ENCODE results near the gene ARID1A. TPM values are rescaled to one million over a fixed set of nuclear protein-coding genes. Genes with fewer than 3 reads are reported as not detected.

The ARID1A gene
- total RNA-seq, 2 experiments from 2014 or later, result 122 to 123 TPM

DNA sequence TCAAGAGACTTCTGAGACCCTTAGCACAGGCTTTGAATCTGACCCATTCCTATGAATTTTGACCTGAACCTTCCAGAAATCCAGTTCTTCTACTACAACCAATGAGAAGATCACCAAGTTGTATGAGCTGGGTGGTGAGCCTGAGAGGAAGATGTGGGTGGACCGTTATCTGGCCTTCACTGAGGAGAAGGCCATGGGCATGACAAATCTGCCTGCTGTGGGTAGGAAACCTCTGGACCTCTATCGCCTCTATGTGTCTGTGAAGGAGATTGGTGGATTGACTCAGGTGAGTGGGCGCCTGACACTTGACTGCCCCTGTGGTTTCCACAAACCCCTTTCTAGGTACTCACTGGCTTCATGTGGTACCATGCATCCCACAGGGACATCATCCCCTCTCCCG, 71.9 kb downstream of the ARID1A start:
- no peak for DNase-seq
- Mint-ChIP-seq H3K4me1 (ENCODE audit: low read depth) (peaks cover 24% of the 10 kb centered on the region), H3K27me3 (ENCODE audit: low read depth) (no peaks in the 10 kb centered on the region), H3K27ac (no peak overlapping the region), H3K4me3 (no peak overlapping the region), H3K9me3 (ENCODE audit: insufficient read depth) (no peaks in the 10 kb centered on the region), H3K36me3 (ENCODE audit: low read depth) (peaks cover 86% of the 10 kb centered on the region)
- ATAC-seq, result no peak
- CTCF ChIA-PET, result interaction anchor here (2.7 to 2.9 kb wide), 2 partner anchors 21 to 23 kb away, joined by 11 to 13 read pairs; partner anchors contain the start of gene PIGV
- POLR2A ChIA-PET, result no interaction called here

DNA sequence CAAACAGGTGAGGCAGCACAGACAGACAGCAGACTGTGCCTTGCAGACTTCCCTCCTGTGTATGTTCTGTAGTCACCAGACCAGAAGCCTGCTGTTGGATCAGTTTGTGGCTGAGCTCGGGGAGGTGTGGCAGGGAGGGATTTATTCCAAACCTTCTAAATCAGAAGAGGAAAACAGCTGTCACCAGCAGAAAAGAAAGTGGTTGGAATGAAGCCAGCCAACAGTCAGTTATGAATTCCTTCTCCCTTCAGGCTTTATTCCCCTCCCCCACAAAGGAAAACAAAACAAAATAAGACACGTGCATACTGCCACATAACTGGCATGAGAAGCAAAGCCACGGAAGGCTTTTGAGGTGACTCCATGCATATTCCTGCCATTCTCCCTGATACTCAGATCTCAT, 72.9 kb downstream of the ARID1A start:
- no peak overlapping the region for H3K4me3 Mint-ChIP-seq
- peaks cover 87% of the 10 kb centered on the region for H3K36me3 Mint-ChIP-seq (ENCODE audit: low read depth)
- ChIA-PET CTCF (interaction anchor here (1.1 to 2.9 kb wide), 3 partner anchors 20 to 167 kb away, joined by 4 to 13 read pairs (median 11); partner anchors contain the start of gene PIGV), POLR2A (interaction anchor here (0.9 kb wide), 1 partner anchor 76 kb away, joined by 3 read pairs; no protein-coding TSS in a partner anchor)
- H3K27me3 Mint-ChIP-seq (ENCODE audit: low read depth), result no peaks in the 10 kb centered on the region
- peaks cover 18% of the 10 kb centered on the region for H3K4me1 Mint-ChIP-seq (ENCODE audit: low read depth)
- ATAC-seq, result no peak
- H3K9me3 Mint-ChIP-seq (ENCODE audit: insufficient read depth), result no peaks in the 10 kb centered on the region
- DNase-seq, result no peak
- H3K27ac Mint-ChIP-seq, result peak overlapping the region; percentile 29

DNA sequence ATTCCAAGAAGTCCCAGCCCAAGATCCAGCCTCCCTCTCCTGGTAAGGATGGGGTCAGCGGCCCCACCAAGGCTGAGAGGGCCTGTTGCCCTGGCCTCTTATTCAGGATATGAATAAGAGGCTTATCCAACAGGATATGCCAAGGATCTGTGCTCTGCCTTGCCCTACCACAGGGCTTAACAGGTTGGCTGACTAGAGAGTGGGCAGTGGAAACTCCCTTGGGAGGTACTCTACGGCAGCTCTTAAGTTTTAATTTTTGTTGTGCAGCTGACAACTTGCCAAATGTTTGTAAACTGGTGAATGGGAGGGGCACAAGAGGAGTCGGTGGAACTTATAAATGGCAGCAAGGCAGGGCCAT, 75.4 kb downstream of the ARID1A start:
- Mint-ChIP-seq H3K4me1 (ENCODE audit: low read depth) (peaks cover 12% of the 10 kb centered on the region), H3K27ac (peak overlapping the region; percentile 62), H3K4me3 (no peak overlapping the region), H3K27me3 (ENCODE audit: low read depth) (no peaks in the 10 kb centered on the region), H3K9me3 (ENCODE audit: insufficient read depth) (no peaks in the 10 kb centered on the region), H3K36me3 (ENCODE audit: low read depth) (peaks cover 96% of the 10 kb centered on the region)
- no peak for ATAC-seq
- ChIA-PET POLR2A (no interaction called here), CTCF (interaction anchor here (0.7 to 1.1 kb wide), 3 partner anchors 16 to 79 kb away, joined by 3 to 4 read pairs (median 3); partner anchors contain the start of gene PIGV)
- DNase-seq, result no peak

DNA sequence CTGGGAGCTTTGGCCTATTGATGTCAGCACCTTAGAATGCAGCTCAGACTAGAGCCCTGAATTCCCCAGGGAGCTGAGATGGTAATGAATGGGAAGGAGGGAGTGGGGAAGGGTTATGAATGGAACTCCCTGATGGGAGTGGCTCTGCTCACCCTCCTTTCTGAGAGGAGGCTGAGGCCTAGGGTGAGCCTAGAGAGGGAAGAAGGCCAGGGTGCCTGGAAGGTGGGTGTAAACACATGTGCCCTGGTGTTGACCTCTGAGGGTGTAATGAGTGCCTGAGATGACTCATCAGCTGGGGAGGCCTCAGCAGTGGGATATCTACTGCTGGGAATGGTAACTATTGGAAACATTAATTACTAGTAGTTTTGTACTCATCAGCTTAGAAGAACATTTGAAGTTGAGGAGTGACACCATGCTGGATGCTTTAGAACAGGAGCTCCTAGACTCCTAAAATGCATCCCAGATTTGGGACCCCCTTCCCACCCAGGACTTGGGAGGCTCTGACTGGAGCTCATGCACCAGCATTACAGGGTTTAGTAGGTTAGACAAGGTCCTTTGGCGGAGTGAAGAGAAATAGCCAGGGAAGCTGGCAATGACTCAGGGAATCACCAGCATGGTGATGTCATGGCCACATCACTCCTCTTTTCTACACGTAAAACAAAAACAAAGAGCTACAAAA, 76.0 kb downstream of the ARID1A start:
- peak; percentile 47 for ATAC-seq
- ChIA-PET CTCF (interaction anchor here (0.7 to 1.1 kb wide), 3 partner anchors 16 to 80 kb away, joined by 3 to 4 read pairs (median 3); partner anchors contain the start of gene PIGV), POLR2A (no interaction called here)
- DNase-seq, result no peak
- no peaks in the 10 kb centered on the region for H3K9me3 Mint-ChIP-seq (ENCODE audit: insufficient read depth)
- H3K27me3 Mint-ChIP-seq (ENCODE audit: low read depth), result no peaks in the 10 kb centered on the region
- peaks cover 11% of the 10 kb centered on the region for H3K4me1 Mint-ChIP-seq (ENCODE audit: low read depth)
- H3K36me3 Mint-ChIP-seq (ENCODE audit: low read depth), result peaks cover 96% of the 10 kb centered on the region
- peak overlapping the region; percentile 62 for H3K27ac Mint-ChIP-seq
- H3K4me3 Mint-ChIP-seq, result no peak overlapping the region

DNA sequence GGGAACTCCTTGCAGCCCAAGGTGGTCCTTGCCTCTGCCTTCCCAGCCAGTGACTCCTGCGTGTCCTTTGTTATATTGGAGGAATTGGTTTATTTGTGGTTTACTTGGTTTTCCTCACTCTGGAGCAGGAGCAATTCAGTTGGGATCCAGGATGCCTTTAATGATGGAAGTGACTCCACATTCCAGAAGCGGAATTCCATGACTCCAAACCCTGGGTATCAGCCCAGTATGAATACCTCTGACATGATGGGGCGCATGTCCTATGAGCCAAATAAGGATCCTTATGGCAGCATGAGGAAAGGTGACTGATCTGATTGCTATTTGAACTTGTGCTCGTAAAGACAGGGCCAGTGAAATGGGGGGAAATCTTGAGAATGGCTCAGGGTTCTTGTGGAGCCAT, 76.9 kb downstream of the ARID1A start:
- POLR2A ChIA-PET, result interaction anchor here (0.7 kb wide), 1 partner anchor 75 kb away, joined by 3 read pairs; no protein-coding TSS in a partner anchor
- no peak overlapping the region for H3K4me3 Mint-ChIP-seq

DNA sequence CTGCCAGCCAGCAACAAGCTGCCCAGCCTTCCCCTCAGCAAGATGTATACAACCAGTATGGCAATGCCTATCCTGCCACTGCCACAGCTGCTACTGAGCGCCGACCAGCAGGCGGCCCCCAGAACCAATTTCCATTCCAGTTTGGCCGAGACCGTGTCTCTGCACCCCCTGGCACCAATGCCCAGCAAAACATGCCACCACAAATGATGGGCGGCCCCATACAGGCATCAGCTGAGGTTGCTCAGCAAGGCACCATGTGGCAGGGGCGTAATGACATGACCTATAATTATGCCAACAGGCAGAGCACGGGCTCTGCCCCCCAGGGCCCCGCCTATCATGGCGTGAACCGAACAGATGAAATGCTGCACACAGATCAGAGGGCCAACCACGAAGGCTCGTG, 78.6 kb downstream of the ARID1A start:
- H3K9me3 Mint-ChIP-seq (ENCODE audit: insufficient read depth), result no peaks in the 10 kb centered on the region
- no peak overlapping the region for H3K4me3 Mint-ChIP-seq
- no peak for ATAC-seq
- H3K27me3 Mint-ChIP-seq (ENCODE audit: low read depth), result no peaks in the 10 kb centered on the region
- no peak overlapping the region for H3K27ac Mint-ChIP-seq
- peaks cover 88% of the 10 kb centered on the region for H3K36me3 Mint-ChIP-seq (ENCODE audit: low read depth)
- no peak for DNase-seq
- ChIA-PET POLR2A (no interaction called here), CTCF (interaction anchor here (1.6 kb wide), 1 partner anchor 14 kb away, joined by 5 read pairs; no protein-coding TSS in a partner anchor)
- peaks cover 10% of the 10 kb centered on the region for H3K4me1 Mint-ChIP-seq (ENCODE audit: low read depth)

More for the DNA sequence above, 76.9 kb downstream of the ARID1A start:
- Mint-ChIP-seq H3K27ac (no peak overlapping the region), H3K4me1 (ENCODE audit: low read depth) (peaks cover 7% of the 10 kb centered on the region), H3K27me3 (ENCODE audit: low read depth) (no peaks in the 10 kb centered on the region), H3K36me3 (ENCODE audit: low read depth) (peaks cover 90% of the 10 kb centered on the region), H3K9me3 (ENCODE audit: insufficient read depth) (no peaks in the 10 kb centered on the region)
- DNase-seq, result no peak
- no peak for ATAC-seq
- CTCF ChIA-PET, result no interaction called here

DNA sequence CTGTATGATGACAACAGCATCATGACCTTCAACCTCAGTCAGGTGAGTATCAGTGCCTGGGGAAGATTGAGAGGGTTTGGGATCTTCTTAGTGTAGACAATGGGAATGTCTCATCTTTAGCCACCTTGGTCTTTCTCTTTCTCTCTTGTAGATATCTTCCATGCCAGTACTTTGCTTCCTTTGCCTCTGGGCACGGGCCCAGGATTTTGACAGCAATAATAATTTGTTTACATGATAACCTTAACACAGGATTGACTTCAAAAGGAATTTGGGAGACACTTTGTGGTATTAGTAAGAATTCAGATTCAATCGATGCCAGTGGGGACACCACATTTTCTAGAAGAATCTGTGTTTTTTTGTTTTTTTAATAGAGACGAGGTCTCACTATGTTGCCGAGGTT, 79.9 kb downstream of the ARID1A start:
- Mint-ChIP-seq H3K27ac (peak overlapping the region; percentile 33), H3K4me3 (no peak overlapping the region), H3K9me3 (ENCODE audit: insufficient read depth) (no peaks in the 10 kb centered on the region), H3K4me1 (ENCODE audit: low read depth) (peaks cover 12% of the 10 kb centered on the region), H3K27me3 (ENCODE audit: low read depth) (no peaks in the 10 kb centered on the region), H3K36me3 (ENCODE audit: low read depth) (peaks cover 85% of the 10 kb centered on the region)
- DNase-seq, result no peak
- POLR2A ChIA-PET, result no interaction called here
- CTCF ChIA-PET, result interaction anchor here (1.6 to 2.4 kb wide), 2 partner anchors 10 to 13 kb away, joined by 5 to 10 read pairs; no protein-coding TSS in a partner anchor
- ATAC-seq, result no peak

DNA sequence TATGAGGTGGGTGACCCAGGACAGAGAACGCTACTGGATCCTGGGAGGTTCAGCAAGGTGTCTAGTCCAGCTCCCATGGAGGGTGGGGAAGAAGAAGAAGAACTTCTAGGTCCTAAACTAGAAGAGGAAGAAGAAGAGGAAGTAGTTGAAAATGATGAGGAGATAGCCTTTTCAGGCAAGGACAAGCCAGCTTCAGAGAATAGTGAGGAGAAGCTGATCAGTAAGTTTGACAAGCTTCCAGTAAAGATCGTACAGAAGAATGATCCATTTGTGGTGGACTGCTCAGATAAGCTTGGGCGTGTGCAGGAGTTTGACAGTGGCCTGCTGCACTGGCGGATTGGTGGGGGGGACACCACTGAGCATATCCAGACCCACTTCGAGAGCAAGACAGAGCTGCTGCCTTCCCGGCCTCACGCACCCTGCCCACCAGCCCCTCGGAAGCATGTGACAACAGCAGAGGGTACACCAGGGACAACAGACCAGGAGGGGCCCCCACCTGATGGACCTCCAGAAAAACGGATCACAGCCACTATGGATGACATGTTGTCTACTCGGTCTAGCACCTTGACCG, 83.4 kb downstream of the ARID1A start:
- H3K27me3 Mint-ChIP-seq (ENCODE audit: low read depth), result no peaks in the 10 kb centered on the region
- peaks cover 33% of the 10 kb centered on the region for H3K4me1 Mint-ChIP-seq (ENCODE audit: low read depth)
- H3K9me3 Mint-ChIP-seq (ENCODE audit: insufficient read depth), result no peaks in the 10 kb centered on the region
- ChIA-PET POLR2A (interaction anchor here (1.1 to 2.2 kb wide), 2 partner anchors 9 to 81 kb away, joined by 5 to 11 read pairs; partner anchors contain the start of gene PIGV), CTCF (interaction anchor here (1.0 to 4.1 kb wide), 3 partner anchors 10 to 176 kb away, joined by 3 to 41 read pairs (median 5); partner anchors contain the start of gene PIGV)
- peaks cover 82% of the 10 kb centered on the region for H3K36me3 Mint-ChIP-seq (ENCODE audit: low read depth)
- ATAC-seq, result no peak
- H3K4me3 Mint-ChIP-seq, result no peak overlapping the region
- H3K27ac Mint-ChIP-seq, result no peak overlapping the region
- no peak for DNase-seq

DNA sequence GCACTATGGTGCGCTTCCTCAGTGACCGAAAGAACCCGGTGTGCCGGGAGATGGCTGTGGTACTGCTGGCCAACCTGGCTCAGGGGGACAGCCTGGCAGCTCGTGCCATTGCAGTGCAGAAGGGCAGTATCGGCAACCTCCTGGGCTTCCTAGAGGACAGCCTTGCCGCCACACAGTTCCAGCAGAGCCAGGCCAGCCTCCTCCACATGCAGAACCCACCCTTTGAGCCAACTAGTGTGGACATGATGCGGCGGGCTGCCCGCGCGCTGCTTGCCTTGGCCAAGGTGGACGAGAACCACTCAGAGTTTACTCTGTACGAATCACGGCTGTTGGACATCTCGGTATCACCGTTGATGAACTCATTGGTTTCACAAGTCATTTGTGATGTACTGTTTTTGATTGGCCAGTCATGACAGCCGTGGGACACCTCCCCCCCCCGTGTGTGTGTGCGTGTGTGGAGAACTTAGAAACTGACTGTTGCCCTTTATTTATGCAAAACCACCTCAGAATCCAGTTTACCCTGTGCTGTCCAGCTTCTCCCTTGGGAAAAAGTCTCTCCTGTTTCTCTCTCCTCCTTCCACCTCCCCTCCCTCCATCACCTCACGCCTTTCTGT, 84.6 kb downstream of the ARID1A start:
- H3K4me3 Mint-ChIP-seq, result no peak overlapping the region
- peaks cover 71% of the 10 kb centered on the region for H3K36me3 Mint-ChIP-seq (ENCODE audit: low read depth)
- POLR2A ChIA-PET, result interaction anchor here (1.1 kb wide), 1 partner anchor 83 kb away, joined by 5 read pairs; no protein-coding TSS in a partner anchor
- ATAC-seq, result no peak
- no peak overlapping the region for H3K27ac Mint-ChIP-seq
- peaks cover 45% of the 10 kb centered on the region for H3K4me1 Mint-ChIP-seq (ENCODE audit: low read depth)
- no peaks in the 10 kb centered on the region for H3K9me3 Mint-ChIP-seq (ENCODE audit: insufficient read depth)
- CTCF ChIA-PET, result no interaction called here
- no peak for DNase-seq
- no peaks in the 10 kb centered on the region for H3K27me3 Mint-ChIP-seq (ENCODE audit: low read depth)

DNA sequence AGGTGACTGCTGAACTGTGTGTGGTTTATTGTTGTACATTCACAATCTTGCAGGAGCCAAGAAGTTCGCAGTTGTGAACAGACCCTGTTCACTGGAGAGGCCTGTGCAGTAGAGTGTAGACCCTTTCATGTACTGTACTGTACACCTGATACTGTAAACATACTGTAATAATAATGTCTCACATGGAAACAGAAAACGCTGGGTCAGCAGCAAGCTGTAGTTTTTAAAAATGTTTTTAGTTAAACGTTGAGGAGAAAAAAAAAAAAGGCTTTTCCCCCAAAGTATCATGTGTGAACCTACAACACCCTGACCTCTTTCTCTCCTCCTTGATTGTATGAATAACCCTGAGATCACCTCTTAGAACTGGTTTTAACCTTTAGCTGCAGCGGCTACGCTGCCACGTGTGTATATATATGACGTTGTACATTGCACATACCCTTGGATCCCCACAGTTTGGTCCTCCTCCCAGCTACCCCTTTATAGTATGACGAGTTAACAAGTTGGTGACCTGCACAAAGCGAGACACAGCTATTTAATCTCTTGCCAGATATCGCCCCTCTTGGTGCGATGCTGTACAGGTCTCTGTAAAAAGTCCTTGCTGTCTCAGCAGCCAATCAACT, 85.5 kb downstream of the ARID1A start:
- Mint-ChIP-seq H3K4me3 (no peak overlapping the region), H3K36me3 (ENCODE audit: low read depth) (peaks cover 64% of the 10 kb centered on the region), H3K4me1 (ENCODE audit: low read depth) (peaks cover 54% of the 10 kb centered on the region), H3K9me3 (ENCODE audit: insufficient read depth) (no peaks in the 10 kb centered on the region), H3K27me3 (ENCODE audit: low read depth) (no peaks in the 10 kb centered on the region), H3K27ac (no peak overlapping the region)
- POLR2A ChIA-PET, result no interaction called here
- ATAC-seq (no peak), DNase-seq (no peak)
- CTCF ChIA-PET, result interaction anchor here (1.0 to 3.0 kb wide), 3 partner anchors 9 to 179 kb away, joined by 3 to 6 read pairs (median 5); no protein-coding TSS in a partner anchor

DNA sequence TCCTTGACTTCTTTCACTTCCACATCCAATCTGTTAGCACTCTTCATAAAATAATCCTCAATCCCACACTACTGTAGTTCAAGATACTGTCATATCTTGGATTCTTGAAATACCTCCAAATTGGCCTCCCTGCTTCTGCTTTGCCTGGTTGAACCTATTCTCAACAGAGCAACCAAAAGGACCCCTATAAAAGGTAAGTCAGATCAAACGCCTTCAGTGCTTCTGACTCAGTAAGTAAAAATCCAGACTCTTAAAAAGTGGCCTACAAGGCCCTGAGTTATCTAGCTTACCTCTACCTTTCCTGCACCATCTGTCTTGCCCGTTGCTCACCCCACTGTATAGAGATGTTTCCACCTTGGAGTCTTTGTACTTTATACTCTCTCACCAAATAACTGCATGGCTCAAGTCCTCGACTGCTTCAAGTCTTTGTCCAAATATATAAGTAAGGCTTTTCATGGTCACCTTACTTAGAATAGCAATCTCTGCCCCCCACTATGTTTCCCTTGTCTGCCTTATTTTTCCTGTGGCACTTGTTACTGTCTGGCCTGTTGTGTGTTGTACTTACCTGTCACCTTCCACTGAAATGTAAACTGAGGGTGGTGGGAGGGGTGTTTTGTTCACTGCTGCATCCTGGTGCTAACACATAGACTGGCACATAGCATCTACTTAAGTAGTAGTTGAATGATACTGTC, 86.9 kb downstream of the ARID1A start:
- Mint-ChIP-seq H3K27ac (peak overlapping the region; percentile 13), H3K9me3 (ENCODE audit: insufficient read depth) (no peaks in the 10 kb centered on the region), H3K27me3 (ENCODE audit: low read depth) (no peaks in the 10 kb centered on the region), H3K36me3 (ENCODE audit: low read depth) (peaks cover 59% of the 10 kb centered on the region), H3K4me3 (no peak overlapping the region), H3K4me1 (ENCODE audit: low read depth) (peaks cover 66% of the 10 kb centered on the region)
- no peak for ATAC-seq
- DNase-seq, result no peak
- CTCF ChIA-PET, result interaction anchor here (1.0 to 3.0 kb wide), 3 partner anchors 7 to 180 kb away, joined by 3 to 6 read pairs (median 5); no protein-coding TSS in a partner anchor
- POLR2A ChIA-PET, result no interaction called here

Measured in activated CD8-positive, alpha-beta T cell treated with anti-CD3 and anti-CD28 coated beads, Interleukin-2, amount 10 ng/mL, durations not matched to agents 7 days and 5 days (primary cell).